ENCODE data around the gene SPATA25.
A peak's percentile ranks its signal among the peaks of the same experiment; 100 is the strongest.

The SPATA25 gene

DNA sequence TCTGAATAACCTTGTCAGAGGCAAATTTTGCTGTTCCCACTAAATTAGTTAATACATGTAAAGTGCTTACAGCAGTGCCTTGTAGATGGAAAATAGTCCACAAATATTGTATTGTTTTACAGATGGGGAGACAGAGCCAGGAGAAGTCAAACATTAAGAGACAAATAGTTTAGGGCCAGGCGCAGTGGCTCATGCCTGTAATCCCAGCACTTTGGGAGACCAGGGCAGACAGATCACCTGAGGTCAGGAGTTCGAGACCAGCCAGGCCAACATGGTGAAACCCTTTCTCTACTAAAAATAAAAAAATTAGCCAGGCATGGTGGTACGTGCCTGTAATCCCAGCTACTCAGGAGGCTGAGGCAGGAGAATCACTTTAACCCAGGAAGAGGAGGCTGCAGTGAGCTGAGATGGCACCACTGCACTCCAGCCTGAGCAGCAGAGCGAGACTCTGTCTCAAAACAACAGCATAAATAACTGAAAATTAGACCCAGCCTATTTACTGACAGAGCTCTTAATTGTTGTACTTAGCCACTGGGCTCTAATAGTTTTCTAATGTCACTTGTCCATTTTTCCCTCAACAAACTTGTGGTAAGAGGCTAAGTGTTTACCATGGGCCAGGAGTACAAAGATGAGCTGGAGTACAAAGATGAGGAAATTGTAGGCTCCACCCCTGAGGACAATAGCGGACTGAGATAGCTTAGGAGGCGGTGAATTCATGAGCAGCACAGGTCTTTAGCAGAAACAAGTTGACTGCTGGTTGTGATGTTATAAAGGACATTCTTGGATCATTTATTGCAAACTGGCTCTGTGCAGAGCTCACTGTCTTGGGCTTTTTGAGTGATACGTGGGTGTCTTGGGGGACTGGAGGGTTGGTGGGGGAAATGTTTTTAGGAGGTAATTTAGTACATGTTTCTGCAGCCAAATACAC, 23.6 kb downstream of the SPATA25 start:
- DNase-seq = no peak

GRCh38 chr20:45861221-45862075, 26.0 kb downstream of the SPATA25 start:
- no peak for DNase-seq

GRCh38 chr20:45860560-45861220, 26.7 kb downstream of the SPATA25 start:
- DNase-seq = peak; percentile 13

- no peak for DNase-seq
Observed at GRCh38 chr20:45859916-45860315, 27.5 kb downstream of the SPATA25 start.

- peak; percentile 58 for DNase-seq
Observed at GRCh38 chr20:45857882-45858216, 29.6 kb downstream of the SPATA25 start.

GRCh38 chr20:45857114-45857881, 30.1 kb downstream of the SPATA25 start, which contains the start of the genes ACOT8 and ZSWIM3:
Gene ACOT8 (minus strand): TSS chr20:45857392. CDS start chr20:45857315, 77 bp downstream.
Gene ZSWIM3 (plus strand): TSS chr20:45857614. CDS start chr20:45857826, 212 bp downstream.
- peak; percentile 100 for DNase-seq

DNA sequence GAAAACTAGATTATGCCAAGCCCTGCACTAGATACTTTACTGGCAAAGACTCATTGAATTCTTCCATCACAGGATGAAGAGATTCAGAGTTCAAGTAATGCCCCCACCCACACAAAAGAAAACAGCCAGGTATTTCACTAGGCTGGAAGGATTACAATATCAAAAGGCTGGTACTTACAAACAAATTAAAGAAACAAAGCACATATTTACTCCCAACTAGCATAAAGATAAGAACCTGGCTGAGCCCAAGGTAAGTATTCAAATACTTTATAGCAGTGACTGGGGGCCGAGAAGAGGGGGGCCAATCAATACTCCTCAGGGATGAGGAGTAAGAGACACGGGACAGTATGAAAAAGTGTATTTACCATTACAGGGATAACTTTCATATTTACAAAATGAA, 33.9 kb downstream of the SPATA25 start:
- no peak for DNase-seq

GRCh38 chr20:45852326-45852725, 35.1 kb downstream of the SPATA25 start:
- no peak for DNase-seq

DNA sequence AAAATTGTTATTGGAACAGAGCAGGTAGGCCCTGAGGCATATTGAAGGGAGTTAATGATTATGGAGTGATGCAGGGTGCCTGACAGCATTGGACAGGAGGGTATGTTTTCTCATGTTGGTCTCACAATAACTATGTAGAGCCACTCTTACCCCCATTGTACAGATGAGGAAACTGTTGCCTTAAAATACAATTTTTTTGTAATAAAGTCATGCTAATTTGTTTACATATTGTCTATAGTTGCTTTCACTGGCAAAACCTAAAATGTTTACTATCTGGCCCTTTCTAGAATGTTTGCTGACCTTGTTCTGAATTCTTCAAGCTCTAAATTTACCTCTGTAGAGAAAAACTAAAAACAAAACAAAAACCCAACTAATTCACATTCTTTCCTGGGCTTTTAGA, 35.9 kb downstream of the SPATA25 start:
- no peak for DNase-seq

DNA sequence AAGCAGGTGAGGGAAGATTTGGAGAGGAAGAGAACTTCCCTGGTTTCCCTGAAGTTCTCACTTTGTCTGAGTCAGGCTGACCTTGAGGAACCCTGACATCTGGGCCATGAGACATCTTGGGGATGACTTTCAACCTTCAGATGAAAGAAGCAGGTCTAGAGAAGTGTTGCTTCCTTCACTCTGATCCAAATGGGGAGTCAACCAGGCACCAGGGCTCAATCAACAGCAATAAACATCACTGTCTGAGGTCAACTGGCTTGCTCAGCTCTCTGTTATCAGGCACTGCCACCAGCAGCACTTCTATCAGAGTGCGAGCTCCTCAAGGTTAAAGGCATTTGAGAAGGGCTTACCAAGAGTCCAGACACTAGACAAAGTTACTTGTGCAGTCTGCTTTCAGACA, 36.5 kb downstream of the SPATA25 start:
- DNase-seq = no peak

- DNase-seq = no peak
Observed at GRCh38 chr20:45850238-45850637, 37.2 kb downstream of the SPATA25 start.

DNA sequence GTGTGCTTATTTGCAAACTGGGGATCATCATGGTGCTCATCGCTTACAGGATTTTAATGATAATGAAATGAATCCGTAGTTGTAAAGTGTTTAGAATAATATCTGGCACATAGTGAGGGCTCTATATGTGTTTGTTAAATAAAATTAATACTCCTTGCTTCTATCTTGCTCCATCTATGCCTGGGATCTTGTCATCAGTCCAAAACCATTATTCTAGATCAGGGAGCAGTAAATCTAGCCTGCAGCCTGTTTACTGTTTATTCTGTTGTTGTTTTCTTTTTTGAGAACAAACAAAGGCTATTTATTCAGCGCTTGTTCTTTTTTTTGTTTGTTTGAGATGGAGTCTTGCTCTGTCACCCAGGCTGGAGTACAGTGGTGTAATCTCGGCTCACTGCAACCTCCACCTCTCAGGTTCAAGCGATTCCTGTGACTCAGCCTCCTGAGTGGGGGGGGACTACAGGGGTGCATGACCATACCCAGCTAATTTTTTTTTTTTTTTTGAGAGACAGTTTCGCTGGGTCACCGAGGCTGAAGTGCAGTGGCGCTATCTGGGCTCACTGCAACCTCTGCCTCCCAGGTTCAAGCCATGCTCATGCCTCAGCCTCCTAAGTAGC, 38.3 kb downstream of the SPATA25 start:
- no peak for DNase-seq

- no peak for DNase-seq
Observed at GRCh38 chr20:45848421-45848820, 39.0 kb downstream of the SPATA25 start.

GRCh38 chr20:45845452-45845851, 42.0 kb downstream of the SPATA25 start:
- no peak for DNase-seq

DNA sequence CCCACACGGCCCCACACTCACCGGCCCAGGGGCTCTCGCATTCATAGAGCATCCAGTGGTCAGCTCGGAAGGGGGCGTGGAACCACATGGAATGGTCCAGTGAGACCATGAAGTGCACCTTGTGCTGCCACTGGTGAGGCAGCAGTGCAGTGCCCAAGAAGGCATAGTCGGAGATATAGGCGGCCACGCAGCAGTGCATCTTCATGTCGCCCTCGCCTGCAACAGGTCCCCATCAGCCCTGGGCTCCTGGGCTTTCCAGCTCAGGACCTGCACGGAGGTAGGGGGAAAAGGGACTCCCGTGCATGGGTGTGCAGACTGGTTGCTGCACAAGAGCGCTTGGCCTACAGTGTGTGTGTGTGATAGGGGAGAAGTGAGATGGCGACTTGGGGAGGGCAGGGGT, 43.9 kb downstream of the SPATA25 start:
- DNase-seq = no peak

- DNase-seq = no peak
Observed at GRCh38 chr20:45842169-45842812, 45.1 kb downstream of the SPATA25 start.

- DNase-seq = no peak
Observed at GRCh38 chr20:45841407-45842129, 45.9 kb downstream of the SPATA25 start.

DNA sequence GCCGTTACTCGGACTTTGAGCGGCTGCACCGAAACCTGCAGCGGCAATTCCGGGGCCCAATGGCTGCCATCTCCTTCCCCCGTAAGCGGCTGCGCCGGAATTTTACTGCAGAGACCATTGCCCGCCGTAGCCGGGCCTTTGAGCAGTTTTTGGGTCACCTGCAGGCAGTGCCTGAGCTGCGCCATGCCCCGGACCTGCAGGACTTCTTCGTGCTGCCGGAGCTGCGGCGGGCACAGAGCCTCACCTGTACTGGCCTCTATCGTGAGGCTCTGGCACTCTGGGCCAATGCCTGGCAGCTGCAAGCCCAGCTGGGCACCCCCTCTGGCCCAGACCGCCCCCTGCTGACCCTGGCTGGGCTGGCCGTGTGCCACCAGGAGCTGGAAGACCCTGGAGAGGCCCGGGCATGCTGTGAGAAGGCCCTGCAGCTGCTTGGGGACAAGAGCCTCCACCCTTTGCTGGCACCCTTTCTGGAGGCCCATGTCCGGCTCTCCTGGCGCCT, 46.7 kb downstream of the SPATA25 start:
- no peak for DNase-seq

DNA sequence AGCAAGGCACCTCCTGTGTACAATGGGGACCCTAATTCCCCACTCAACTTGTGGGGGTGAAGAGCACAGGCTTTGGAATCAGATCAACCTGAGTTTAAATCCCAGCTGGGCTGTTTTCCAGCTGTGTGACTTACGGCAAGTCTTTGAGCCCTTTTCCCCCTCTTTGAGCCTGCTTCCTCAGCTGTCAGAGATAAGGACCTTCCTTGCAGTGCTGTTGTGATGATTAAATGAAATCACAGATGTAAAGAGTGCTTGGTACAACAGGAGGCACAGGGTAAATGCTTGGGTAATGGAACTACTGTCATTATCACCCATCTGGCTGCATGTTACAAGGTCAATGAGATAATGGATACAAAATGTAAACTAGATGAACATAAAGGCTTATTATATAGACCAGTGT, 50.6 kb downstream of the SPATA25 start:
- no peak for DNase-seq
